ENCODE data around the gene C5. TPM values are rescaled to one million over a fixed set of nuclear protein-coding genes. Genes with fewer than 3 reads are reported as not detected.

C5 gene
- total RNA-seq, 1 experiment from 2014 or later, result 0.66 TPM

GRCh38 chr9:120911295-120911837, 138.7 kb downstream of the C5 start (continued):
- no peak for TF ChIP-seq REST (IDR thresholded peaks at IDR 0.05; ENCODE audit: low read depth)
- TF ChIP-seq TCF7L2 (IDR thresholded peaks at IDR 0.05; ENCODE audit: borderline replicate concordance, extremely low read depth, insufficient read depth, insufficient read length), result no peak
- TF ChIP-seq POLR2AphosphoS5 (IDR thresholded peaks at IDR 0.05; ENCODE audit: low read depth, low read length), result no peak

GRCh38 chr9:120910643-120911042, 139.4 kb downstream of the C5 start:
- no TSS peak for BruUV-seq (replicated peaks)
- H3K4me2 ChIP-seq (ENCODE audit: low read length), result no peak overlapping the region
- H3K27ac ChIP-seq (ENCODE audit: low read depth, low read length), result no peak overlapping the region
- ATAC-seq, result no peak
- POLR2A ChIA-PET, result no interaction called here
- intact Hi-C loops (cut with micrococcal nuclease), result no loop called here
- no peaks in the 10 kb centered on the region for H3K79me2 ChIP-seq (ENCODE audit: insufficient read depth, low read length)
- no peaks in the 10 kb centered on the region for H3K9me2 ChIP-seq (ENCODE audit: insufficient read depth)
- DNase-seq (ENCODE audit: low read depth, low spot score), result no peak
- peaks cover 6 to 14% of the 10 kb centered on the region in 2 experiments for H3K4me1 ChIP-seq (ENCODE audit: control insufficient read depth in 1 of 2, insufficient read depth in 2 of 2, low read length in 2 of 2)
- TF ChIP-seq ATF3 (IDR thresholded peaks at IDR 0.05) (no peak), ZBTB33 (IDR thresholded peaks at IDR 0.05; ENCODE audit: extremely low read depth, insufficient replicate concordance, low read length) (no peak), CEBPB (IDR thresholded peaks at IDR 0.05; ENCODE audit: low read depth) (no peak), MAX (IDR thresholded peaks at IDR 0.05) (no peak), SRF (IDR thresholded peaks at IDR 0.05; ENCODE audit: low read depth) (no peak), EGR1 (IDR thresholded peaks at IDR 0.05; ENCODE audit: low read depth) (no peak), RAD21 (IDR thresholded peaks at IDR 0.05; ENCODE audit: low read depth) (no peak), EZH2phosphoT487 (IDR thresholded peaks at IDR 0.05; ENCODE audit: borderline replicate concordance) (no peak), REST (IDR thresholded peaks at IDR 0.05; ENCODE audit: low read depth) (no peak)
- H3K9ac ChIP-seq (ENCODE audit: low read length), result no peak overlapping the region
- no peak overlapping the region for H2AFZ ChIP-seq (ENCODE audit: low read depth, low read length, poor library complexity, severe bottlenecking)
- no peaks in the 10 kb centered on the region for H3K36me3 ChIP-seq (ENCODE audit: control insufficient read depth in 1 of 2, insufficient read depth in 2 of 2, low read length in 2 of 2)
- H3K4me3 ChIP-seq (replicated peaks in 1 of 2; ENCODE audit: low read depth in 1 of 2, low read length in 2 of 2), result no peak overlapping the region
- no peaks in the 10 kb centered on the region for H4K20me1 ChIP-seq (ENCODE audit: insufficient read depth)
- no peaks in the 10 kb centered on the region for H3K9me3 ChIP-seq (ENCODE audit: control insufficient read depth in 1 of 2, insufficient read depth in 1 of 2, low read depth in 1 of 2, low read length in 2 of 2)
- H3K27me3 ChIP-seq (ENCODE audit: insufficient read depth, low read length), result no peaks in the 10 kb centered on the region
- RAD21 ChIA-PET (ENCODE audit: low non-redundant PET in 1 of 2, low total read pairs in 2 of 2, uncharacterized antibody in 2 of 2, unreplicated experiment in 2 of 2), result no interaction called here
- CTCF ChIA-PET, result no interaction called here

All from HCT116 (cell line).